GM19351 (cell line): ENCODE data around the gene ST7.

Experiments
- ATAC-seq: cut with Tn5 transposase; IDR thresholded peaks from one replicate; pipeline ENCODE4 v1.9.1; 2021; ENCODE audit warnings: mild to moderate bottlenecking, moderate library complexity; ENCODE audit not compliant: unreplicated experiment

Gene ST7

GRCh38 chr7:117249696-117250095, 296.4 kb downstream of the ST7 start:
- no peak for ATAC-seq

- ATAC-seq = no peak
Observed at GRCh38 chr7:117250245-117250644, 296.9 kb downstream of the ST7 start.

- ATAC-seq = no peak
Observed at GRCh38 chr7:117250801-117251200, 297.5 kb downstream of the ST7 start.

GRCh38 chr7:117251687-117252086, 298.4 kb downstream of the ST7 start:
- ATAC-seq = peak; percentile 51

GRCh38 chr7:117259615-117260014, 306.3 kb downstream of the ST7 start:
- ATAC-seq = no peak

GRCh38 chr7:117262546-117262945, 309.2 kb downstream of the ST7 start:
- ATAC-seq = no peak

DNA sequence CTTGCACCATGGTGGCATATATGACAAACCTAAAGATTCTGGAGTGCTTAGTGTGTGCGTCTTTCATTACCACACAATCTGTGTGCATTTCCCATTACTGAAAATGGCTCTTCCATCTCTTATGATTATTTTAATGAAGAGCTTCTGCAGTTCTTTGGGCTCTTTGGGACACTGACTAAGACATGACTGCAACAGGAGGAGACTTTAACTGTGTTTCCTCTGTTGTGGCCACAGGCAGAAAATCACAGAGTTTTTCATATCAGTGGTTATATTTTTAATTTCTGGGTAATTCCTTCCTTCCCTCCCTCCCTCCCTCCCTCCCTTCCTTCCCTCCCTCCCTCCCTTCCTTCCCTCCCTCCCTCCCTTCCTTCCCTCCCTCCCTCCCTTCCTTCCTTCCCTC, 311.4 kb downstream of the ST7 start:
- ATAC-seq = no peak

GRCh38 chr7:117269417-117269816, 316.1 kb downstream of the ST7 start:
- ATAC-seq = peak; percentile 42

DNA sequence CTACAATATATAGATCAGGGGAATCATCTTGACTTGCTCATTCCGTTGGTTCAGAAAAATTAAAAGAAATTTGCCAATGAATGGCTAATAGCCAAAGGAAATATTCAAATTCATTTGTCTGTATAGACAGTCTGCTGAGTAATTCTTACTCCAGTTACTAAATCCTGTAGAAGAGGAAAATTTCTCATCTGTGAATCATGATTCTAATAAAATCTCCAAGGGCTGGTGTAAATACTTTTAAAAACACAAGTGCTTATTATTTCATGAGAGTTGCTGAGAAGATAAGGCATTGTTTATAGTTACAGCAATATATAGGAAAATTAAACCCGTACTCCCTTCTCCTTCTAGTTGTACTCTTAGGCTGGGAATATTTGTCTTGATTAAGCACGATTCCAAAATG, 316.6 kb downstream of the ST7 start:
- ATAC-seq = no peak

- ATAC-seq = no peak
Observed at GRCh38 chr7:117270371-117270770, 317.1 kb downstream of the ST7 start.

- no peak for ATAC-seq
Observed at GRCh38 chr7:117271566-117271965, 318.3 kb downstream of the ST7 start.

GRCh38 chr7:117272017-117272759, 318.9 kb downstream of the ST7 start:
- no peak for ATAC-seq

DNA sequence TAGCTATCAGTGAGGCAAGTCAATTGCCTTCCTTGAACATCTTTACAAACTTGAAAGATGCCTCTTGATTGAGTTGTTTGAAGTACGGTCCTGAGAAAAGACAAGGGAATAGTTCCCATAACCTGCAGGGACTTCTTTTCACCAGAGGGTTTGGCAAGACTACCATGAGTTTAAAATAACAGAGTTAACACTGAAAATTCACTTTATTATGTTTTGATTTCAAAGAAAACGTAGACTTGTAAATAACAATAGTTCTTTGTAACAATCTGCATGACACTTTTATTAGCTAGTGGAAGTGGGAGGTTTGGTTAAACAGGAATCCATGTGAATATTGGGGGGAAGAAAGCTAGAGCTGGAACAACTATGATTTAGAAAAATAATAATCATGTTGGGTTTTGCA, 320.0 kb downstream of the ST7 start:
- no peak for ATAC-seq

DNA sequence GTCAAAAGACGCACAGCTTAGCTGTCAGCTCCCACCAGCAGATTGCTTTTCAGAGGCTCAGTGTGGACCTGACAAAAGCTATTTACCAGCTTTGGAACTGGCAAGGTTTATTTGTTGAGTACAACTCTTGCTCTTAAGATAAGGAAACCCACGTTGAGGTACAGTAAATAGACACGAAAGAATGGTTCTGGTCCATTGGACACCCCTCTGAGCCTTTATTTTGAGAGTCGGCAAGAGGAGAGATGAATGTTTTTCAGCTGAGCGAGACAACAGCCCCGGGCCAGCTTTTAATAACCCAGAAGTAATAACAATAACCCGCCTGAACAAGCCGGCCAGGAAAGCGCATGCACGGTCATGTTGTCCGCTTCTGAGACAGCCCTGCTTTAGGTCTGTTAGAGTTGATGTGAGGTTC, 320.5 kb downstream of the ST7 start:
- ATAC-seq = no peak

GRCh38 chr7:117274951-117275350, 321.6 kb downstream of the ST7 start:
- no peak for ATAC-seq

DNA sequence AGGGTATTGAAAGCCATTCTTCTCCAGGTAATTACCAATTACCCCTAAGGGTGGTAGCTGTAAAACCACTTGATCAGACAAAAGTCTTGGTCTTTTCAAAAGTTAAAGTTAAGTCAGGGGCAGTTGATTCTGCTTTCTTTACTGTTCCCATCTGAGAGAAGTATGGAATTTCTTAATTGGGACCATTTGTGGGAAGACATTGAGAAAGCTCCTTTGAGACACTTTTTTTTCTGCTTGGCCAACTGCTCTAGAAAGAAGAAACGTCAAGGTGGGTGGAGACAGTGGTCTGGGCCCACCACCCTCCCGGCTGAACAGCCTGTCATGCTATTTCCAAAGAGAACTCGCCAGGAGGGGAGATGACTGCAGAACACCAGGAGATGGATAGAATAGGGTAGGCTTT, 324.3 kb downstream of the ST7 start:
- no peak for ATAC-seq

DNA sequence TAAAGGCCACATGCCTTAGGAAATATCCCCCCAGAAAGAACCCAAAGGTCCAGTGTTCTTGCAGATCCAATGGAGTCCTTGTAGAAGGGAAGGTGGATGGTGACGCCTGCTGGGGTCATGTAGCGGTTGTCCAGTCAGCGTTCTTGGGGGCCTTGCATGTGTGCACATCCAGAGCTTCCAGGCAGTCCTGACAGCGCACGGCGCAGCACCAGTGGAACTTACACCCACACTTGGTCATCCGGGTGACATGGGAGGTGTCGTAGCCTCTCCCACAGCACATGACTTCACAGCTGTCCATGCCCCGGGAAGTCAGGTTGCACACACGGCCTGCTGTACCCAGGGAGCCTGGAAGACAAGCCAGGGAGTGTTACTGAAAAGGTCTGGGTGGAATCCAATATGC, 324.7 kb downstream of the ST7 start:
- ATAC-seq = no peak

DNA sequence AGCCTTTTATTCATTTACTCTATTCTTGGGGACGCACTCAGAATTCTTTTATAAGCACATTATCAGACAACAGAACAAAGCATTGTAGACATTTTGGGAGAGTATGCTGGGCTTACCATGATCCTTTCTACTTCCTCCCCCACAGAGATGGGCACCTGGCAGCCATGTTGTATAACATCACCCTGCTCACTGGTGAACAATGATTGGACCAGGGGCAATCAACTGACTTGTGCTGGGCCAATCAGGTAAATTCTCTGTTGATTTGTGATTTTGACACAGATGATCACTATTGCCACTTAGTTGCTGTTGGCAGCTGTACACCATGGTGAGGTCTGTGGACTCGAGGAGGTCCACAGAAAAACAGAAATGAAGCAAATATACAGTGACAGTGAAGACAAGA, 325.9 kb downstream of the ST7 start:
- ATAC-seq = no peak
